RWPE1 (cell line): ENCODE measurements around the gene SPOCK1.

ENCODE experiments used
- CTCF ChIA-PET: fragments of 350-600 bp; sonication (Branson Sonifier 250); formaldehyde crosslinking; extraction: SDS; loops from one replicate; lab custom pipeline; 2021; lab: Yijun Ruan, JAX
- POLR2A ChIA-PET: fragments of 400-600 bp; formaldehyde crosslinking; extraction: SDS; loops from one replicate; lab custom pipeline; 2020; ENCODE audit warnings: antibody characterized with exemption; ENCODE audit not compliant: low non-redundant PET; lab: Yijun Ruan, JAX
- DNase-seq: peaks from one replicate; pipeline ENCODE4 v3.0.0; 2012; ENCODE audit warnings: low spot score
- H3K27ac ChIP-seq: fragments of 450-650 bp; 2 replicates; pipeline ENCODE4 v1.5.1; 2017
- CTCF ChIP-seq: fragments of 450-650 bp; conservative IDR thresholded peaks from 2 replicates; pipeline ENCODE4 v1.5.1; 2017; ENCODE audit warnings: low read depth, mild to moderate bottlenecking

SPOCK1 gene

GRCh38 chr5:137122558-137122957, 376.6 kb downstream of the SPOCK1 start:
- ChIA-PET POLR2A (no interaction called here), CTCF (interaction anchor here (0.6 kb wide), 2 partner anchors 51 to 376 kb away, joined by 3 read pairs; no protein-coding TSS in a partner anchor)
- DNase-seq, result no peak
- no peak for TF ChIP-seq CTCF
- H3K27ac ChIP-seq, result no peak overlapping the region

GRCh38 chr5:137122075-137122474, 377.1 kb downstream of the SPOCK1 start:
- H3K27ac ChIP-seq, result no peak overlapping the region
- CTCF ChIA-PET, result interaction anchor here (0.6 kb wide), 1 partner anchor 51 kb away, joined by 3 read pairs; no protein-coding TSS in a partner anchor
- POLR2A ChIA-PET, result no interaction called here
- no peak for DNase-seq
- TF ChIP-seq CTCF, result no peak

- no peak for DNase-seq
- CTCF ChIA-PET, result interaction anchor here (0.7 kb wide), 1 partner anchor 1231 kb away, joined by 4 read pairs; no protein-coding TSS in a partner anchor
- no peak for TF ChIP-seq CTCF
Measured at GRCh38 chr5:137119321-137119720, 379.8 kb downstream of the SPOCK1 start.

GRCh38 chr5:137118629-137119028, 380.5 kb downstream of the SPOCK1 start:
- TF ChIP-seq CTCF, result no peak
- ChIA-PET POLR2A (no interaction called here), CTCF (no interaction called here)
- no peak for DNase-seq
- no peak overlapping the region for H3K27ac ChIP-seq

More at GRCh38 chr5:137119321-137119720, 379.8 kb downstream of the SPOCK1 start:
- POLR2A ChIA-PET, result no interaction called here
- H3K27ac ChIP-seq, result no peak overlapping the region

- POLR2A ChIA-PET, result no interaction called here
- TF ChIP-seq CTCF, result no peak
Measured at GRCh38 chr5:137115152-137115551, 384.0 kb downstream of the SPOCK1 start.

GRCh38 chr5:137114529-137114928, 384.6 kb downstream of the SPOCK1 start:
- CTCF ChIA-PET, result no interaction called here
- TF ChIP-seq CTCF, result no peak
- peak; percentile 14 for DNase-seq
- POLR2A ChIA-PET, result no interaction called here
- no peak overlapping the region for H3K27ac ChIP-seq

More at GRCh38 chr5:137115152-137115551, 384.0 kb downstream of the SPOCK1 start:
- no peak overlapping the region for H3K27ac ChIP-seq
- DNase-seq, result no peak
- CTCF ChIA-PET, result no interaction called here
